ENCODE results near the gene IL9R.
"Not testable (repeated sequence)": the region's sequence is repeated elsewhere in the genome, so short reads cannot be mapped to it uniquely, and the experiment has no call there.

Gene IL9R, protein sequence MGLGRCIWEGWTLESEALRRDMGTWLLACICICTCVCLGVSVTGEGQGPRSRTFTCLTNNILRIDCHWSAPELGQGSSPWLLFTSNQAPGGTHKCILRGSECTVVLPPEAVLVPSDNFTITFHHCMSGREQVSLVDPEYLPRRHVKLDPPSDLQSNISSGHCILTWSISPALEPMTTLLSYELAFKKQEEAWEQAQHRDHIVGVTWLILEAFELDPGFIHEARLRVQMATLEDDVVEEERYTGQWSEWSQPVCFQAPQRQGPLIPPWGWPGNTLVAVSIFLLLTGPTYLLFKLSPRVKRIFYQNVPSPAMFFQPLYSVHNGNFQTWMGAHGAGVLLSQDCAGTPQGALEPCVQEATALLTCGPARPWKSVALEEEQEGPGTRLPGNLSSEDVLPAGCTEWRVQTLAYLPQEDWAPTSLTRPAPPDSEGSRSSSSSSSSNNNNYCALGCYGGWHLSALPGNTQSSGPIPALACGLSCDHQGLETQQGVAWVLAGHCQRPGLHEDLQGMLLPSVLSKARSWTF

DNA sequence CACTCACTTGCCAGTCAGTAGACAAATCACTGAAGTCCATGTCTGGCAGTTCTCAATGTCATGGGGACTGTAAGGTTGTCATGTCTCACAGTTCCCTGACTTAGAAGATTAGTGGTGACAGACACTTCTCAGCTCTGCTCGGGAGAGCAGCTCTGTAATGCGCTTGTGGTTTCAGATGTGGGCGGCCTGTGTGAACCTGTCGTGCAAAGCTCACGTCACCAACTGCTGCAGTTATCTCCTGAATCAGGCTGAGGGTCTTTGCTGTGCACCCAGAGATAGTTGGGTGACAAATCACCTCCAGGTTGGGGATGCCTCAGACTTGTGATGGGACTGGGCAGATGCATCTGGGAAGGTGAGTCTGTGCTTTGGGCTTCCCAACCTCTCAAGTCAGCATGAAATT, at the start of gene IL9R:
Gene IL9R, plus strand, starts transcription at position 261 of the 400 bp plus-strand sequence. Its CDS starts 64 bp downstream, at position 325.
- no peak for DNase-seq

GRCh38 chrX:155949098-155949497, 48.4 kb upstream of the IL9R start:
- DNase-seq: no peak

GRCh38 chrX:155951237-155951789, 46.2 kb upstream of the IL9R start:
- no peak for DNase-seq

DNA sequence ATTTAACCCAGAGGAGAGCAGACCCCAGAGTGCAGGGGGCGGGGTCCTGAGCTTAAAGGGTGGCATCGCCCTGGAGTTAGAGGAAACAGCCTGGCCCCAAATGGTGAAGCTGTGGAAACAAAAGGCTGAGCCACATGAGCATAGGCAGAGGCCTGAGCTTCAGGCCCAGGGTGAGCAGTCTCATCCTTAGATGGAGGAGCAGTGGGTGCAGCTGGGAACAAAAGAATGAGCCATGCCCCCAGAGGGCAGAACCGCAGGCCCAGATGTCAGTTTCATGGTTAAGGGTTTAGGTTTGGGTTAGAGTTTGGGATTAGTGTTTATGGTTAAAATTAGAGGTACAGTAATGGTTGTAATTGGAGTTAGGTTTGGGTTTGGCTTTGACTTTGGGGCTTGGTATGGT, 44.4 kb upstream of the IL9R start:
- no peak for DNase-seq

- DNase-seq: no peak
Measured at GRCh38 chrX:155954793-155955192, 42.7 kb upstream of the IL9R start.

DNA sequence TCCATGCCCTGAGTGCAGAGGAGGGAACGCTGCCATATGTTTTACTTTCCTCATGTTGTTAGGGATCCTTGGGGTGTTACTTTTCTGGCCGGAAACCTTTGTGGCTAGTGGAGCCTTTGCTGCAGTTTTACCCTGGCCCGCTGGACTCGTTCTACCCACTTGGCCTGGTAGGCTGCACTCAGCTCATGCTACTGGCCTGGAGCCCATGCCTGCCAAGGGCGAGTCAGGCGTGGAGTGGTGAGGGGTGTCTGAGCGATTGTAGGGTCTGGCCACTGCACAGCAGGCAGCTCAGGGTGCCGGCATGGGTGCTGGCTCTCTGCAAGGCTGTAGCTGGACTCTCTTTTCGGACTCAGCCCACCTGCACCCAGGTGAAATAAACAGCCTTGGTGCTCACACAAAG, 41.4 kb upstream of the IL9R start:
- DNase-seq: no peak

GRCh38 chrX:155956649-155957048, 40.8 kb upstream of the IL9R start:
- DNase-seq: no peak

- no peak for DNase-seq
Measured at GRCh38 chrX:155957843-155958242, 39.7 kb upstream of the IL9R start.

GRCh38 chrX:155959018-155959587, 38.4 kb upstream of the IL9R start:
- no peak for DNase-seq

- DNase-seq: no peak
Measured at GRCh38 chrX:155962906-155963305, 34.6 kb upstream of the IL9R start.

- no peak for DNase-seq
Measured at GRCh38 chrX:155966876-155967275, 30.6 kb upstream of the IL9R start.

- DNase-seq: no peak
Measured at GRCh38 chrX:155967653-155968325, 29.7 kb upstream of the IL9R start.

GRCh38 chrX:155968326-155968661, 29.2 kb upstream of the IL9R start:
- DNase-seq: no peak

GRCh38 chrX:155968791-155969190, 28.7 kb upstream of the IL9R start:
- no peak for DNase-seq

DNA sequence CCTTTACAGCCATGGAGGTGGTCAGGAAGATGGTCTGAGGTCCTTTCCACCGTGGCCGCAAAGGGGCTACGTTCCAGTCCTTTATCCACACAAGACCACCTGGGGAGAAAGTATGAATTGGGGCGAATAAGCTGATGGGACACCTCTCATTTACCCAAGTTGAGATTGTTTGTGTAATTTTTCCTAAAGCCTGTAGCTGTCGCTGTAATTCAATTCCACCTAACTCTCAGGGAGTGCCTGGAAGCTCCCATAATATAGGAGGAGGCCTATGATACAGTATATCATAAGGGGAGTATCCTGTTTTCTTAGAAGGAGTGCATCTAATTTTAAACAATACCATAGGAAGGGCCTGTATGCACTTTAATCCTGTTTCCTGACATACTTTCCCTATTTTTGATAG, 25.8 kb upstream of the IL9R start:
- not testable (repeated sequence) for DNase-seq

GRCh38 chrX:155972241-155972640, 25.3 kb upstream of the IL9R start:
- DNase-seq: not testable (repeated sequence)

DNA sequence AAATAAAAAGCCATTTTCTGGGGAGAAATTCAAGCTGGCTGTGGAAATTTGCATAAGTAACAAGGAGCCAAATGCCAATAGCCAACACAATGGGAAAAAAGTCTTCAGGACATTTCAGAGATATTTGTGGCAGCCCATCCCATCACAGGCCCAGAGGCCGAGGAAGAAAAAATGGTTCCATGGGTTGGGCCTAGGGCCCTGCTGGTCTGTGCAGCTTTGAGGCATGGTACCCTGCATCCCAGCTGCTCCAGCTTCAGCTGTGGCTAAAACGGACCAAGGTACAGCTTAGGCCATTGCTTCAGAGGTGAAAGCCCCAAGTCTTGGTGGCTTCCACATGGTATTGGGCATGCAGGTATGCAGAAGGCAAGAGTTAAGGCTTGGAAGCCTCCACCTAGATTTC, 14.2 kb upstream of the IL9R start:
- no peak for DNase-seq

DNA sequence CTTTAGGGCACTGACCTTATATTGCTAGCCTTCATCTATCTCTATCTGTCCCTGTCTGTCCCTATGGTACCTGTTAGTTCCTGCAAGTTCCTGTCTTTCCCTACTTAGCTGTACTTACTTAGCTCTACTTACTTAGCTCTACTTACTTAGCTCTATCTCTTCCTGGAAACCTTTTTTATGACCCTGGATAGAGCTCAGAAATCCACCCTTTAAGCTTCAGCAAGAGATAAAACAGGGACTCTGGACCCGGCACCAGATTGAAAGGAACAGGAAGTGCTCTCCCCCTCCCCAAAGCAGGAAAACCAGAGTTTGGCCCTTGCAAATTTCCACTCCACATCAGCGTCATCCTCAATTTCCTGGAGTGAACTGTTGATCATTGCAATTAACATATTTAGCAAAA, 12.3 kb upstream of the IL9R start:
- no peak for DNase-seq

DNA sequence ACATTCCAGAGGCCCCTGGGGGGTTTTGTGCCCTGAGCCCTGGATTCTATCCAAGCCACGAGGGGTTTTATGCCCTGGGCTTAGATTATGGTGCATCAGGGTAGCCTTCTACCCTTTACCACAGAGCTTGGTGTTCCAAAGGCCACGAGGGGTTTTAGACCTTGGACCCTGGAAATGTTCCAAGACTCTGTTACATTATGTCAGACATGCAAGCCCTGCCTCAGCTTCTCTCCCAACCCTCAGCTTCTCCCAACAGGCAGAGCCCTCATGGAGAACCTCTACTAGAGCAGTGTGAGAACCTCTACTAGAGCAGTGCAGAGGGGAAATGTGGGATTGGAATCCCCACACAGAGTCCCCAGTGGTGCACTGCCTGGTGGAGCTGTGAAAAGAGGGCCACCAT, 10.5 kb upstream of the IL9R start:
- DNase-seq: not testable (repeated sequence)

GRCh38 chrX:155988859-155989258, 8.6 kb upstream of the IL9R start:
- no peak for DNase-seq

GRCh38 chrX:155993421-155993820, 4.1 kb upstream of the IL9R start:
- no peak for DNase-seq

DNA sequence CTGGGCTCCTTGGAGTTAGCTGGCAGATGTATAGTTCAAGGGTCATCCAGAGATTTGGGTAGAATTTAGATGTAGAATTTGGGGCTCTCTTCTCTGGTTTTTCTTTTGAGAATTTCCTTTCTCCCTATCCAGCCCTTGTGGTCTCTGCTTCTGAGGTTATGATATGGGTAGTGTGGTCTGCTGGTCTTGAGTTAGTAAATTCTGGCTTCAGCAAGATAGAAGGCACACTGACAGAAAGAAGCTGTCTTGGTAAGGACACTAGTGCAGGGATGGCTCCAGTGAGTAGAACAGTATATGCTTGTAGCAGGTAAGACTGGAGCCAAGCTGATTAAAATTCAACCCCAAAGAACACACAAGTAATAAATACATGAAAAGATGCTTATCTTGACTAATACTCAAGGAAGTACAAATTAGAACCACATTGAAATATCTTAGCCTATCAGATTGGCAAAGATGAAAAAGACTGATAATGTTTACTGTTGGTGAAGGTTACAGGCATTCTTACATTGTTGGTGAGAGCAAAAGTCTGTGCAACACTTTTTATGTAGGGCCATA, 2.1 kb upstream of the IL9R start:
- no peak for DNase-seq

GRCh38 chrX:155998116-155998515, 620 bp downstream of the IL9R start:
- no peak for DNase-seq
